Activated naive CD8-positive, alpha-beta T cell treated with anti-CD3 and anti-CD28 coated beads, Interleukin-2, amount 10 ng/mL, durations not matched to agents 7 days and 5 days (primary cell): ENCODE measurements around the gene IQCB1. TPM values are rescaled to one million over a fixed set of nuclear protein-coding genes. Genes with fewer than 3 reads are reported as not detected.
"Not testable (repeated sequence)": the region's sequence is repeated elsewhere in the genome, so short reads cannot be mapped to it uniquely, and the experiment has no call there.

ENCODE experiments used
- ATAC-seq: fragments of 150-1000 bp; cut with Tn5 transposase; one replicate; pipeline ENCODE4 v1.10.0; 2021; ENCODE audit warnings: low read depth, moderate library complexity
- POLR2A ChIA-PET: fragments of 350-600 bp; sonication (Branson Sonifier 250); formaldehyde crosslinking; loops from one replicate; lab custom pipeline; 2021; ENCODE audit warnings: antibody characterized with exemption; lab: Charles Lee
- DNase-seq: peaks from one replicate; pipeline ENCODE4 v3.0.0; 2021
- H3K27ac Mint-ChIP-seq: one replicate; pipeline ENCODE4 v1.8.0; 2022; ENCODE audit warnings: mild to moderate bottlenecking, mixed read lengths
- H3K27me3 Mint-ChIP-seq: one replicate; pipeline ENCODE4 v1.8.0; 2022; ENCODE audit warnings: mild to moderate bottlenecking, moderate library complexity, mixed read lengths
- H3K36me3 Mint-ChIP-seq: one replicate; pipeline ENCODE4 v1.8.0; 2021; ENCODE audit warnings: mild to moderate bottlenecking, mixed read lengths
- H3K4me1 Mint-ChIP-seq: one replicate; pipeline ENCODE4 v1.8.0; 2021; ENCODE audit warnings: mixed read lengths
- H3K4me3 Mint-ChIP-seq: one replicate; pipeline ENCODE4 v1.8.0; 2022; ENCODE audit warnings: mild to moderate bottlenecking, moderate library complexity, mixed read lengths
- H3K9me3 Mint-ChIP-seq: one replicate; pipeline ENCODE4 v1.8.0; 2021; ENCODE audit warnings: mixed read lengths
- total RNA-seq, 2 experiments: library from RNA; stranded (reverse); gene quantifications; one replicate each; pipeline ENCODE4 v1.2.3, GENCODE V29; 2021

Gene IQCB1
- total RNA-seq, 2 experiments from 2014 or later, result 29.5 to 33.2 TPM

- peaks cover 32% of the 10 kb centered on the region for H3K27me3 Mint-ChIP-seq
- POLR2A ChIA-PET, result interaction anchor here (0.7 kb wide), 1 partner anchor 20 kb away, joined by 3 read pairs; no protein-coding TSS in a partner anchor
- ATAC-seq, result no peak
- peaks cover 5% of the 10 kb centered on the region for H3K4me1 Mint-ChIP-seq
- no peak overlapping the region for H3K27ac Mint-ChIP-seq
- DNase-seq, result no peak
- no peaks in the 10 kb centered on the region for H3K36me3 Mint-ChIP-seq
- no peaks in the 10 kb centered on the region for H3K9me3 Mint-ChIP-seq
- no peak overlapping the region for H3K4me3 Mint-ChIP-seq
Measured at GRCh38 chr3:121752772-121753171, 82.1 kb downstream of the IQCB1 start.

GRCh38 chr3:121752261-121752660 is 82.6 kb downstream of the IQCB1 start:
- POLR2A ChIA-PET, result no interaction called here
- peaks cover 32% of the 10 kb centered on the region for H3K27me3 Mint-ChIP-seq
- H3K4me1 Mint-ChIP-seq, result peaks cover 5% of the 10 kb centered on the region
- no peak for DNase-seq
- no peaks in the 10 kb centered on the region for H3K9me3 Mint-ChIP-seq
- H3K36me3 Mint-ChIP-seq, result no peaks in the 10 kb centered on the region
- no peak overlapping the region for H3K27ac Mint-ChIP-seq
- ATAC-seq, result no peak
- H3K4me3 Mint-ChIP-seq, result no peak overlapping the region

- Mint-ChIP-seq H3K27me3 (peaks cover 20% of the 10 kb centered on the region), H3K4me1 (peaks cover 5% of the 10 kb centered on the region), H3K9me3 (no peaks in the 10 kb centered on the region), H3K36me3 (no peaks in the 10 kb centered on the region), H3K4me3 (no peak overlapping the region), H3K27ac (no peak overlapping the region)
- POLR2A ChIA-PET, result interaction anchor here (1.0 to 2.3 kb wide), 6 partner anchors 58 to 634 kb away, joined by 4 to 23 read pairs (median 6); partner anchors contain the start of genes EAF2, FAM162A, HCLS1 and IQCB1
- ATAC-seq, result no peak
- DNase-seq, result no peak
Measured at GRCh38 chr3:121750087-121750415, 84.8 kb downstream of the IQCB1 start.

GRCh38 chr3:121749276-121750086 is 85.4 kb downstream of the IQCB1 start, which contains the start of gene GOLGB1:
GOLGB1 (minus strand) TSS chr3:121749741; CDS start chr3:121730971, 18,770 bp downstream.
- Mint-ChIP-seq H3K27me3 (peaks cover 19% of the 10 kb centered on the region), H3K36me3 (no peaks in the 10 kb centered on the region), H3K9me3 (no peaks in the 10 kb centered on the region), H3K4me1 (peaks cover 5% of the 10 kb centered on the region), H3K4me3 (no peak within 1 kb of the TSS), H3K27ac (no peak within 1 kb of the TSS)
- ATAC-seq (peak; percentile 98), DNase-seq (peak; percentile 86)
- POLR2A ChIA-PET, result interaction anchor here (1.0 to 2.3 kb wide), 8 partner anchors 58 to 635 kb away, joined by 3 to 23 read pairs (median 6); partner anchors contain the start of genes EAF2, FAM162A, HCLS1 and IQCB1

- ATAC-seq (peak; percentile 6), DNase-seq (no peak)
- H3K27me3 Mint-ChIP-seq, result peaks cover 15% of the 10 kb centered on the region
- no peaks in the 10 kb centered on the region for H3K9me3 Mint-ChIP-seq
- H3K4me1 Mint-ChIP-seq, result peaks cover 5% of the 10 kb centered on the region
- no peak overlapping the region for H3K27ac Mint-ChIP-seq
- H3K4me3 Mint-ChIP-seq, result no peak overlapping the region
- POLR2A ChIA-PET, result interaction anchor here (0.7 to 2.3 kb wide), 8 partner anchors 13 to 203 kb away, joined by 3 to 23 read pairs (median 7); partner anchors contain the start of genes EAF2, HCLS1, IQCB1 and POLQ
- no peaks in the 10 kb centered on the region for H3K36me3 Mint-ChIP-seq
Measured at GRCh38 chr3:121748680-121749275, 86.1 kb downstream of the IQCB1 start.

GRCh38 chr3:121747976-121748375 is 86.9 kb downstream of the IQCB1 start:
- POLR2A ChIA-PET, result interaction anchor here (1.2 to 2.3 kb wide), 6 partner anchors 12 to 202 kb away, joined by 3 to 23 read pairs (median 7); partner anchors contain the start of genes EAF2, HCLS1, IQCB1 and POLQ
- no peaks in the 10 kb centered on the region for H3K9me3 Mint-ChIP-seq
- no peak overlapping the region for H3K27ac Mint-ChIP-seq
- ATAC-seq, result no peak
- H3K4me3 Mint-ChIP-seq, result no peak overlapping the region
- DNase-seq, result no peak
- peaks cover 5% of the 10 kb centered on the region for H3K4me1 Mint-ChIP-seq
- H3K27me3 Mint-ChIP-seq, result peaks cover 11% of the 10 kb centered on the region
- peaks cover 4% of the 10 kb centered on the region for H3K36me3 Mint-ChIP-seq

- peaks cover 12% of the 10 kb centered on the region for H3K4me1 Mint-ChIP-seq
- POLR2A ChIA-PET, H3K9me3 Mint-ChIP-seq, H3K27ac Mint-ChIP-seq, H3K4me3 Mint-ChIP-seq, ATAC-seq, H3K27me3 Mint-ChIP-seq, DNase-seq: not testable (repeated sequence)
- peaks cover 28% of the 10 kb centered on the region for H3K36me3 Mint-ChIP-seq
Measured at GRCh38 chr3:121743106-121743505, 91.8 kb downstream of the IQCB1 start.

- H3K9me3 Mint-ChIP-seq, result peaks cover 2% of the 10 kb centered on the region
- POLR2A ChIA-PET, result no interaction called here
- no peak for ATAC-seq
- H3K27me3 Mint-ChIP-seq, result no peaks in the 10 kb centered on the region
- no peak overlapping the region for H3K4me3 Mint-ChIP-seq
- peaks cover 13% of the 10 kb centered on the region for H3K4me1 Mint-ChIP-seq
- peaks cover 38% of the 10 kb centered on the region for H3K36me3 Mint-ChIP-seq
- DNase-seq, result no peak
- no peak overlapping the region for H3K27ac Mint-ChIP-seq
Measured at GRCh38 chr3:121740896-121741295, 94.0 kb downstream of the IQCB1 start.

GRCh38 chr3:121739902-121740301 is 95.0 kb downstream of the IQCB1 start:
- Mint-ChIP-seq H3K4me1 (peaks cover 19% of the 10 kb centered on the region), H3K4me3 (no peak overlapping the region)

GRCh38 chr3:121737644-121738043 is 97.2 kb downstream of the IQCB1 start:
- H3K4me1 Mint-ChIP-seq, result peaks cover 23% of the 10 kb centered on the region
- H3K36me3 Mint-ChIP-seq, result peaks cover 37% of the 10 kb centered on the region
- H3K4me3 Mint-ChIP-seq, result no peak overlapping the region
- POLR2A ChIA-PET, result no interaction called here
- H3K9me3 Mint-ChIP-seq, result peaks cover 2% of the 10 kb centered on the region
- ATAC-seq (no peak), DNase-seq (no peak)
- H3K27ac Mint-ChIP-seq, result no peak overlapping the region
- no peaks in the 10 kb centered on the region for H3K27me3 Mint-ChIP-seq

More at GRCh38 chr3:121739902-121740301, 95.0 kb downstream of the IQCB1 start:
- ATAC-seq, result peak; percentile 58
- POLR2A ChIA-PET, result no interaction called here
- peaks cover 2% of the 10 kb centered on the region for H3K9me3 Mint-ChIP-seq
- no peak overlapping the region for H3K27ac Mint-ChIP-seq
- no peak for DNase-seq
- H3K36me3 Mint-ChIP-seq, result peaks cover 39% of the 10 kb centered on the region
- no peaks in the 10 kb centered on the region for H3K27me3 Mint-ChIP-seq

- Mint-ChIP-seq H3K36me3 (peaks cover 27% of the 10 kb centered on the region), H3K4me3 (no peak overlapping the region), H3K9me3 (no peaks in the 10 kb centered on the region), H3K27me3 (no peaks in the 10 kb centered on the region), H3K4me1 (peaks cover 24% of the 10 kb centered on the region), H3K27ac (no peak overlapping the region)
- POLR2A ChIA-PET, result interaction anchor here (1.6 kb wide), 1 partner anchor 12 kb away, joined by 6 read pairs; no protein-coding TSS in a partner anchor
- no peak for DNase-seq
- ATAC-seq, result no peak
Measured at GRCh38 chr3:121736112-121736511, 98.7 kb downstream of the IQCB1 start.

- no peak for DNase-seq
- peaks cover 22% of the 10 kb centered on the region for H3K4me1 Mint-ChIP-seq
- no peak overlapping the region for H3K4me3 Mint-ChIP-seq
- no peak overlapping the region for H3K27ac Mint-ChIP-seq
- peak; percentile 61 for ATAC-seq
- H3K9me3 Mint-ChIP-seq, result no peaks in the 10 kb centered on the region
- H3K27me3 Mint-ChIP-seq, result no peaks in the 10 kb centered on the region
- POLR2A ChIA-PET, result interaction anchor here (1.6 kb wide), 1 partner anchor 13 kb away, joined by 6 read pairs; no protein-coding TSS in a partner anchor
- peaks cover 25% of the 10 kb centered on the region for H3K36me3 Mint-ChIP-seq
Measured at GRCh38 chr3:121735047-121735696, 99.7 kb downstream of the IQCB1 start.
